HG03342 (cell line): Measurements from ENCODE around the gene MRPL49.
"Not testable (repeated sequence)": the region's sequence is repeated elsewhere in the genome, so short reads cannot be mapped to it uniquely, and the experiment has no call there.

ENCODE experiments used
- ATAC-seq: cut with Tn5 transposase; IDR thresholded peaks from one replicate; pipeline ENCODE4 v1.9.1; 2021; ENCODE audit warnings: mild to moderate bottlenecking, moderate library complexity; ENCODE audit not compliant: unreplicated experiment

The MRPL49 gene

GRCh38 chr11:65160643-65161042, 38.5 kb downstream of the MRPL49 start:
- ATAC-seq = no peak

- no peak for ATAC-seq
Measured at GRCh38 chr11:65163684-65164083, 41.6 kb downstream of the MRPL49 start.

- no peak for ATAC-seq
Measured at GRCh38 chr11:65165410-65166317, 43.5 kb downstream of the MRPL49 start.

- ATAC-seq = no peak
Measured at GRCh38 chr11:65166893-65167292, 44.8 kb downstream of the MRPL49 start.

- no peak for ATAC-seq
Measured at GRCh38 chr11:65167656-65168055, 45.5 kb downstream of the MRPL49 start.

GRCh38 chr11:65169164-65169641, 47.1 kb downstream of the MRPL49 start:
- ATAC-seq = no peak

- no peak for ATAC-seq
Measured at GRCh38 chr11:65170058-65170534, 48.0 kb downstream of the MRPL49 start, which contains the start of gene SPDYC. TSS of gene SPDYC (plus strand) at chr11:65170233. CDS start at chr11:65171358, 1,125 bp downstream.

- ATAC-seq = no peak
Measured at GRCh38 chr11:65172600-65172999, 50.5 kb downstream of the MRPL49 start.

- ATAC-seq = not testable (repeated sequence)
Measured at GRCh38 chr11:65174571-65175010, 52.5 kb downstream of the MRPL49 start.
